Liver (tissue), 9 donors: ENCODE results near the gene ATP6V1A. TPM values are rescaled to one million over a fixed set of nuclear protein-coding genes. Genes with fewer than 3 reads are reported as not detected.

Experiments
- DNase-seq: peaks from one replicate; pipeline ENCODE4 v3.0.0-alpha.2; 2017; ENCODE audit warnings: low spot score
- H3K27ac ChIP-seq, 2 donors: one replicate each; pipeline ENCODE4 v1.7.0; 2013; ENCODE audit warnings: inconsistent platforms in 2 of 2, low read length in 2 of 2, control low read depth in 1 of 2, low read depth in 1 of 2, mild to moderate bottlenecking in 1 of 2
- H3K27me3 ChIP-seq, 4 donors: one replicate each; pipeline versions ENCODE4 v1.6.1 to v1.7.0; 2013; ENCODE audit warnings: low read length in 3 of 4, inconsistent platforms in 1 of 4, mild to moderate bottlenecking in 1 of 4, moderate library complexity in 1 of 4; ENCODE audit not compliant: control insufficient read depth in 4 of 4, insufficient read depth in 4 of 4
- H3K36me3 ChIP-seq, 4 donors: one replicate each; pipeline versions ENCODE4 v1.6.1 to v1.7.0; 2013; ENCODE audit warnings: low read length in 3 of 4, mild to moderate bottlenecking in 3 of 4, low read depth in 1 of 4, moderate library complexity in 1 of 4; ENCODE audit not compliant: control insufficient read depth in 4 of 4, insufficient read depth in 3 of 4
- H3K4me1 ChIP-seq, 4 donors: one replicate each; pipeline versions ENCODE4 v1.6.1 to v1.7.0; 2013; ENCODE audit warnings: low read length in 3 of 4, mild to moderate bottlenecking in 3 of 4, moderate library complexity in 1 of 4; ENCODE audit not compliant: control insufficient read depth in 4 of 4, insufficient read depth in 4 of 4
- H3K4me3 ChIP-seq, 3 donors: one replicate each; pipeline versions ENCODE4 v1.6.1 to v1.7.0; 2013; ENCODE audit warnings: low read length in 3 of 3, control low read depth in 1 of 3, low read depth in 1 of 3, mild to moderate bottlenecking in 1 of 3
- H3K9ac ChIP-seq, 2 donors: one replicate each; pipeline ENCODE4 v1.7.0; 2013; ENCODE audit warnings: low read length in 2 of 2, mild to moderate bottlenecking in 2 of 2, moderate library complexity in 2 of 2, control low read depth in 1 of 2, low read depth in 1 of 2
- H3K9me3 ChIP-seq, 4 donors: one replicate each; pipeline versions ENCODE4 v1.6.1 to v1.7.0; 2013; ENCODE audit warnings: low read length in 3 of 4; ENCODE audit not compliant: control insufficient read depth in 4 of 4
- ATF3 ChIP-seq: IDR thresholded peaks from 2 replicates; pipeline ENCODE4 v1.6.1; 2016; ENCODE audit warnings: antibody characterized with exemption
- EGR1 ChIP-seq, 2 donors: IDR thresholded peaks; 2 replicates each; pipeline ENCODE4 v1.6.1; 2016 to 2018; ENCODE audit warnings: antibody characterized with exemption in 2 of 2, low read depth in 2 of 2
- FOXA1 ChIP-seq: IDR thresholded peaks from 2 replicates; pipeline ENCODE4 v1.6.1; 2016; ENCODE audit warnings: antibody characterized with exemption
- FOXA2 ChIP-seq: IDR thresholded peaks from 2 replicates; pipeline ENCODE4 v1.6.1; 2016; ENCODE audit warnings: antibody characterized with exemption
- GABPA ChIP-seq, 2 donors: IDR thresholded peaks in 1 of 2; conservative IDR thresholded peaks in 1 of 2; 2 replicates each; pipeline ENCODE4 v1.6.1; 2016; ENCODE audit warnings: antibody characterized with exemption in 2 of 2, mild to moderate bottlenecking in 1 of 2, moderate library complexity in 1 of 2
- HNF4A ChIP-seq, 2 donors: conservative IDR thresholded peaks; 2 replicates each; pipeline ENCODE4 v1.6.1; 2016; ENCODE audit warnings: antibody characterized with exemption in 2 of 2, mild to moderate bottlenecking in 2 of 2
- HNF4G ChIP-seq: IDR thresholded peaks from 2 replicates; pipeline ENCODE4 v1.6.1; 2016; ENCODE audit warnings: antibody characterized with exemption
- JUND ChIP-seq, 2 donors: IDR thresholded peaks; 2 replicates each; pipeline ENCODE4 v1.6.1; 2016; ENCODE audit warnings: antibody characterized with exemption in 2 of 2
- NR2F2 ChIP-seq: IDR thresholded peaks from 2 replicates; pipeline ENCODE4 v1.6.1; 2016; ENCODE audit warnings: antibody characterized with exemption
- RAD21 ChIP-seq, 2 donors: IDR thresholded peaks; 2 replicates each; pipeline ENCODE4 v1.6.1; 2016; ENCODE audit warnings: antibody characterized with exemption in 2 of 2, mild to moderate bottlenecking in 2 of 2
- RXRA ChIP-seq, 2 donors: IDR thresholded peaks; 2 replicates each; pipeline ENCODE4 v1.6.1; 2017 to 2018; ENCODE audit warnings: antibody characterized with exemption in 2 of 2, mild to moderate bottlenecking in 1 of 2
- SP1 ChIP-seq: IDR thresholded peaks from 2 replicates; pipeline ENCODE4 v1.6.1; 2018; ENCODE audit warnings: antibody characterized with exemption, mild to moderate bottlenecking
- TAF1 ChIP-seq: conservative IDR thresholded peaks from 2 replicates; pipeline ENCODE4 v1.6.1; 2016; ENCODE audit warnings: antibody characterized with exemption, mild to moderate bottlenecking
- YY1 ChIP-seq: IDR thresholded peaks from 2 replicates; pipeline ENCODE4 v1.6.1; 2016; ENCODE audit warnings: antibody characterized with exemption, mild to moderate bottlenecking
- ZBTB33 ChIP-seq: IDR thresholded peaks from 2 replicates; pipeline ENCODE4 v1.6.1; 2016; ENCODE audit warnings: antibody characterized with exemption
- WGBS: extraction: QIAGEN DNeasy Blood & Tissue Kit; methylation state at CpG from one replicate; pipeline ENCODE4 v1.1.7; 2013; 5-methylcytosine and 5-hydroxymethylcytosine counted together
- polyA plus RNA-seq, 2 donors: library from polyadenylated mRNA; stranded (reverse) in 1 of 2; unstranded in 1 of 2; fragments of 200-250 nt in 1 of 2; fragments of >200 nt in 1 of 2; fragmentation: Nextera tagmentation in 1 of 2; extraction: Ambion mirVana in 1 of 2; gene quantifications; one replicate each; pipeline versions ENCODE4 v1.2.1 to v1.2.3, GENCODE V29; 2013 to 2015
- total RNA-seq, 2 donors: library from RNA; depleted of rRNA; stranded (reverse); fragments of >200 nt; gene quantifications; one replicate each; pipeline ENCODE4 v1.2.3, GENCODE V29; 2014
- TF ChIP-seq, protein P1 (sequence below): IDR thresholded peaks from 2 replicates; pipeline ENCODE4 v1.6.1; 2016; ENCODE audit warnings: antibody characterized with exemption
- TF ChIP-seq, protein P2 (sequence below): fragments of 150-350 bp; IDR thresholded peaks from 2 replicates; pipeline ENCODE4 v1.5.1; 2017; ENCODE audit warnings: improper control_type of control experiment, low read depth, low read length; ENCODE audit not compliant: missing input control
- TF ChIP-seq, protein P3 (sequence below): IDR thresholded peaks from 2 replicates; pipeline ENCODE4 v1.6.1; 2016; ENCODE audit warnings: antibody characterized with exemption, mild to moderate bottlenecking
- donor health status: healthy.
- donor health status: healthy.
- donor health status: healthy.
- donor health status: healthy.
- donor health status: healthy.

ATP6V1A gene
- total and polyA plus RNA-seq, 4 donors, result 15.2 to 53.2 (median 42.7) TPM

- no peaks in the 10 kb centered on the region for H3K9me3 ChIP-seq
- H3K4me1 ChIP-seq, result no peaks in the 10 kb centered on the region
- H3K27ac ChIP-seq, result no peak overlapping the region
- no peak for TF ChIP-seq RAD21 (IDR thresholded peaks at IDR 0.05)
- TF ChIP-seq SP1, result no peak
- no peak for TF ChIP-seq ZBTB33
- TF ChIP-seq, protein P1, sequence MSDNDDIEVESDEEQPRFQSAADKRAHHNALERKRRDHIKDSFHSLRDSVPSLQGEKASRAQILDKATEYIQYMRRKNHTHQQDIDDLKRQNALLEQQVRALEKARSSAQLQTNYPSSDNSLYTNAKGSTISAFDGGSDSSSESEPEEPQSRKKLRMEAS, result no peak
- no peak for TF ChIP-seq EGR1 (IDR thresholded peaks at IDR 0.05; ENCODE audit: low read depth in 2 of 2)
- no peak for TF ChIP-seq JUND (IDR thresholded peaks at IDR 0.05)
- no peak for TF ChIP-seq FOXA2
- TF ChIP-seq, protein P2, sequence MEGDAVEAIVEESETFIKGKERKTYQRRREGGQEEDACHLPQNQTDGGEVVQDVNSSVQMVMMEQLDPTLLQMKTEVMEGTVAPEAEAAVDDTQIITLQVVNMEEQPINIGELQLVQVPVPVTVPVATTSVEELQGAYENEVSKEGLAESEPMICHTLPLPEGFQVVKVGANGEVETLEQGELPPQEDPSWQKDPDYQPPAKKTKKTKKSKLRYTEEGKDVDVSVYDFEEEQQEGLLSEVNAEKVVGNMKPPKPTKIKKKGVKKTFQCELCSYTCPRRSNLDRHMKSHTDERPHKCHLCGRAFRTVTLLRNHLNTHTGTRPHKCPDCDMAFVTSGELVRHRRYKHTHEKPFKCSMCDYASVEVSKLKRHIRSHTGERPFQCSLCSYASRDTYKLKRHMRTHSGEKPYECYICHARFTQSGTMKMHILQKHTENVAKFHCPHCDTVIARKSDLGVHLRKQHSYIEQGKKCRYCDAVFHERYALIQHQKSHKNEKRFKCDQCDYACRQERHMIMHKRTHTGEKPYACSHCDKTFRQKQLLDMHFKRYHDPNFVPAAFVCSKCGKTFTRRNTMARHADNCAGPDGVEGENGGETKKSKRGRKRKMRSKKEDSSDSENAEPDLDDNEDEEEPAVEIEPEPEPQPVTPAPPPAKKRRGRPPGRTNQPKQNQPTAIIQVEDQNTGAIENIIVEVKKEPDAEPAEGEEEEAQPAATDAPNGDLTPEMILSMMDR, result no peak
- TF ChIP-seq GABPA (IDR thresholded peaks at IDR 0.05 in 1 of 2, conservative IDR thresholded peaks at IDR 0.05 in 1 of 2), result no peak
- no peak for TF ChIP-seq HNF4G
- TF ChIP-seq, protein P3, sequence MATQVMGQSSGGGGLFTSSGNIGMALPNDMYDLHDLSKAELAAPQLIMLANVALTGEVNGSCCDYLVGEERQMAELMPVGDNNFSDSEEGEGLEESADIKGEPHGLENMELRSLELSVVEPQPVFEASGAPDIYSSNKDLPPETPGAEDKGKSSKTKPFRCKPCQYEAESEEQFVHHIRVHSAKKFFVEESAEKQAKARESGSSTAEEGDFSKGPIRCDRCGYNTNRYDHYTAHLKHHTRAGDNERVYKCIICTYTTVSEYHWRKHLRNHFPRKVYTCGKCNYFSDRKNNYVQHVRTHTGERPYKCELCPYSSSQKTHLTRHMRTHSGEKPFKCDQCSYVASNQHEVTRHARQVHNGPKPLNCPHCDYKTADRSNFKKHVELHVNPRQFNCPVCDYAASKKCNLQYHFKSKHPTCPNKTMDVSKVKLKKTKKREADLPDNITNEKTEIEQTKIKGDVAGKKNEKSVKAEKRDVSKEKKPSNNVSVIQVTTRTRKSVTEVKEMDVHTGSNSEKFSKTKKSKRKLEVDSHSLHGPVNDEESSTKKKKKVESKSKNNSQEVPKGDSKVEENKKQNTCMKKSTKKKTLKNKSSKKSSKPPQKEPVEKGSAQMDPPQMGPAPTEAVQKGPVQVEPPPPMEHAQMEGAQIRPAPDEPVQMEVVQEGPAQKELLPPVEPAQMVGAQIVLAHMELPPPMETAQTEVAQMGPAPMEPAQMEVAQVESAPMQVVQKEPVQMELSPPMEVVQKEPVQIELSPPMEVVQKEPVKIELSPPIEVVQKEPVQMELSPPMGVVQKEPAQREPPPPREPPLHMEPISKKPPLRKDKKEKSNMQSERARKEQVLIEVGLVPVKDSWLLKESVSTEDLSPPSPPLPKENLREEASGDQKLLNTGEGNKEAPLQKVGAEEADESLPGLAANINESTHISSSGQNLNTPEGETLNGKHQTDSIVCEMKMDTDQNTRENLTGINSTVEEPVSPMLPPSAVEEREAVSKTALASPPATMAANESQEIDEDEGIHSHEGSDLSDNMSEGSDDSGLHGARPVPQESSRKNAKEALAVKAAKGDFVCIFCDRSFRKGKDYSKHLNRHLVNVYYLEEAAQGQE, result no peak
- no peak for TF ChIP-seq ATF3
- no peak for TF ChIP-seq FOXA1
- TF ChIP-seq YY1, result no peak
- TF ChIP-seq RXRA (IDR thresholded peaks at IDR 0.05), result no peak
- no peak for TF ChIP-seq TAF1
- no peak for TF ChIP-seq NR2F2
- TF ChIP-seq HNF4A (conservative IDR thresholded peaks at IDR 0.05), result no peak
- no peak overlapping the region for H3K4me3 ChIP-seq
- no peak for DNase-seq
- H3K36me3 ChIP-seq, result no peaks in the 10 kb centered on the region
- WGBS, result 96% methylated on average over 2 of the region's 2 CpGs
- no peak overlapping the region for H3K9ac ChIP-seq
- H3K27me3 ChIP-seq, result no peaks in the 10 kb centered on the region
Measured at GRCh38 chr3:113728661-113729060, 18.2 kb upstream of the ATP6V1A start.
